GM19099 (cell line): Measurements from ENCODE around the gene ATG4B.
A peak's percentile ranks its signal among the peaks of the same experiment; 100 is the strongest.

Experiments
- POLR2A ChIP-seq: IDR thresholded peaks from 3 replicates; pipeline ENCODE4 v1.6.1; 2011; ENCODE audit warnings: low read depth; ENCODE audit not compliant: insufficient read length; ENCODE audit errors: extremely low read depth

The ATG4B gene

GRCh38 chr2:241637018-241637794, at the start of gene ATG4B, which contains the start of gene THAP4:
ATG4B (plus strand) TSS chr2:241637693; CDS start chr2:241637715, 22 bp downstream.
THAP4 (minus strand) TSS chr2:241637158; CDS start chr2:241637017, 141 bp downstream.
- TF ChIP-seq POLR2A = peak; percentile 86

GRCh38 chr2:241592126-241592845, 45.2 kb upstream of the ATG4B start:
- TF ChIP-seq POLR2A = no peak

- no peak for TF ChIP-seq POLR2A
Observed at GRCh38 chr2:241593271-241593670, 44.2 kb upstream of the ATG4B start.

- no peak for TF ChIP-seq POLR2A
Observed at GRCh38 chr2:241595600-241596140, 41.8 kb upstream of the ATG4B start.

- no peak for TF ChIP-seq POLR2A
Observed at GRCh38 chr2:241597561-241597960, 39.9 kb upstream of the ATG4B start.

GRCh38 chr2:241598061-241598460, 39.4 kb upstream of the ATG4B start:
- no peak for TF ChIP-seq POLR2A

GRCh38 chr2:241598487-241598886, 39.0 kb upstream of the ATG4B start:
- no peak for TF ChIP-seq POLR2A

GRCh38 chr2:241599615-241600014, 37.9 kb upstream of the ATG4B start:
- no peak for TF ChIP-seq POLR2A

- no peak for TF ChIP-seq POLR2A
Observed at GRCh38 chr2:241601841-241602240, 35.7 kb upstream of the ATG4B start.

GRCh38 chr2:241602720-241603119, 34.8 kb upstream of the ATG4B start:
- TF ChIP-seq POLR2A = no peak

GRCh38 chr2:241603686-241604085, 33.8 kb upstream of the ATG4B start:
- TF ChIP-seq POLR2A = no peak

- TF ChIP-seq POLR2A = no peak
Observed at GRCh38 chr2:241606186-241606585, 31.3 kb upstream of the ATG4B start.

GRCh38 chr2:241607162-241607885, 30.2 kb upstream of the ATG4B start:
- no peak for TF ChIP-seq POLR2A

GRCh38 chr2:241608881-241609280, 28.6 kb upstream of the ATG4B start:
- TF ChIP-seq POLR2A = no peak

GRCh38 chr2:241609859-241610793, 27.4 kb upstream of the ATG4B start:
- TF ChIP-seq POLR2A = peak; percentile 56

GRCh38 chr2:241611062-241611461, 26.4 kb upstream of the ATG4B start:
- no peak for TF ChIP-seq POLR2A
